Measurements from ENCODE around the gene GRK4.

Gene GRK4

GRCh38 chr4:3017504-3017903 is 54.1 kb downstream of the GRK4 start:
- no peak for DNase-seq

GRCh38 chr4:3019145-3019846 is 55.9 kb downstream of the GRK4 start:
- DNase-seq: no peak

- DNase-seq: no peak
These were observed 57.8 kb downstream of the GRK4 start for GRCh38 chr4:3021127-3021526.

GRCh38 chr4:3021627-3022026 is 58.3 kb downstream of the GRK4 start:
- no peak for DNase-seq

GRCh38 chr4:3022112-3022511 is 58.7 kb downstream of the GRK4 start:
- no peak for DNase-seq

- DNase-seq: no peak
These were observed 59.3 kb downstream of the GRK4 start for GRCh38 chr4:3022651-3023050.

GRCh38 chr4:3025881-3026280 is 62.5 kb downstream of the GRK4 start:
- no peak for DNase-seq

GRCh38 chr4:3026540-3026939 is 63.2 kb downstream of the GRK4 start:
- DNase-seq: no peak

GRCh38 chr4:3029464-3029863 is 66.1 kb downstream of the GRK4 start:
- no peak for DNase-seq

- no peak for DNase-seq
These were observed 67.4 kb downstream of the GRK4 start for GRCh38 chr4:3030566-3031356.

- no peak for DNase-seq
These were observed 68.1 kb downstream of the GRK4 start for GRCh38 chr4:3031357-3032082.

GRCh38 chr4:3034231-3034630 is 70.9 kb downstream of the GRK4 start:
- DNase-seq: no peak

- DNase-seq: no peak
These were observed 71.9 kb downstream of the GRK4 start for GRCh38 chr4:3035249-3035648.

- DNase-seq: no peak
These were observed 72.3 kb downstream of the GRK4 start for GRCh38 chr4:3035674-3036073.

GRCh38 chr4:3036131-3036952 is 73.0 kb downstream of the GRK4 start:
- no peak for DNase-seq

GRCh38 chr4:3037957-3038461 is 74.6 kb downstream of the GRK4 start:
- DNase-seq: no peak

- no peak for DNase-seq
These were observed 76.5 kb downstream of the GRK4 start for GRCh38 chr4:3039706-3040366.

GRCh38 chr4:3040452-3041191 is 77.3 kb downstream of the GRK4 start:
- DNase-seq: no peak

GRCh38 chr4:3041192-3042142 is 78.1 kb downstream of the GRK4 start:
- peak in 1 of 2 donors; percentile 28 for DNase-seq

GRCh38 chr4:3042226-3042625 is 78.9 kb downstream of the GRK4 start:
- DNase-seq: no peak

Data from stimulated activated CD4-positive, alpha-beta T cell treated with anti-CD3 and anti-CD28 coated beads, Interleukin-2, amount 100 ng/mL, for 48 hours (primary cell).